ENCODE results near the gene NUBP1.

DNA sequence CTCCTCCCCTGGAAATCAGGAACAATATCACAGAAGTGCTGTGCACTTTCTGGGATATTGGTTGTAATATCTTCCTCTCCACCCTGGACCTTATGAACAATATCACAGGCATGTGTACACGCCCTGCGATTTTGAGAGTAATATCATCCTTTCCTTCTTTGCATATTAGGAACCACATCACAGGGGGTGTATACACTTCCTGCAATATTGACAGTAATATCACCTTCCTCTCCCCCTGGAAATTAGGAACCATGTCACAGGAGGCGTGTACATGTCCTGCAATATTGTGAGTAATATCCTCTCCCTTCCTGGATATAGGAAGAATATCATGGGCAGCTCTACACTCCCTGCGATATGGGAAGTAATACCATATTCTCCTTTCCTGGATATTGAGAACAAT is 34.7 kb upstream of the NUBP1 start:
- TF ChIP-seq POLR2A (IDR thresholded peaks at IDR 0.05), result no peak
- no peak for TF ChIP-seq CTCF (IDR thresholded peaks at IDR 0.05)

Measured in right lobe of liver (tissue), 4 donors.